Stimulated activated CD8-positive, alpha-beta memory T cell treated with anti-CD3 and anti-CD28 coated beads, Interleukin-4, amount 100 ng/mL, for 1 hour (primary cell): ENCODE measurements around the gene KDELR1.
A peak's percentile ranks its signal among the peaks of the same experiment; 100 is the strongest.
"Not testable (repeated sequence)": the region's sequence is repeated elsewhere in the genome, so short reads cannot be mapped to it uniquely, and the experiment has no call there.

Experiments
- DNase-seq, 2 donors: peaks; one replicate each; pipeline ENCODE4 v3.0.0-alpha.2; 2020; ENCODE audit warnings: low read depth in 2 of 2, low spot score in 1 of 2

Gene KDELR1

GRCh38 chr19:48371771-48372170, 19.6 kb downstream of the KDELR1 start:
- not testable (repeated sequence) for DNase-seq

GRCh38 chr19:48371367-48371766, 20.0 kb downstream of the KDELR1 start:
- DNase-seq: no peak

- no peak for DNase-seq
Measured at GRCh38 chr19:48370955-48371354, 20.4 kb downstream of the KDELR1 start.

- no peak for DNase-seq
Measured at GRCh38 chr19:48368936-48369335, 22.4 kb downstream of the KDELR1 start.

- DNase-seq: no peak
Measured at GRCh38 chr19:48367855-48368254, 23.5 kb downstream of the KDELR1 start.

GRCh38 chr19:48365602-48366001, 25.7 kb downstream of the KDELR1 start:
- no peak for DNase-seq

- no peak for DNase-seq
Measured at GRCh38 chr19:48364598-48365348, 26.6 kb downstream of the KDELR1 start.

- peak; percentile 89 to 96 for DNase-seq
Measured at GRCh38 chr19:48363810-48364597, 27.3 kb downstream of the KDELR1 start, which contains the start of the genes SYNGR4 and TMEM143. SYNGR4 (plus strand) TSS chr19:48364367; CDS start chr19:48365843, 1,476 bp downstream. TMEM143 (minus strand) TSS chr19:48363940; CDS start chr19:48363920, 20 bp downstream.

- DNase-seq: peak in 1 of 2 donors; percentile 13
Measured at GRCh38 chr19:48363500-48363809, 27.9 kb downstream of the KDELR1 start.

- DNase-seq: peak; percentile 56 to 77
Measured at GRCh38 chr19:48362716-48363499, 28.4 kb downstream of the KDELR1 start.

GRCh38 chr19:48361912-48362311, 29.4 kb downstream of the KDELR1 start:
- no peak for DNase-seq

- no peak for DNase-seq
Measured at GRCh38 chr19:48359123-48359522, 32.2 kb downstream of the KDELR1 start.

- no peak for DNase-seq
Measured at GRCh38 chr19:48355365-48355954, 35.9 kb downstream of the KDELR1 start.

- DNase-seq: no peak
Measured at GRCh38 chr19:48354332-48354992, 36.9 kb downstream of the KDELR1 start.

GRCh38 chr19:48353677-48354076, 37.7 kb downstream of the KDELR1 start:
- DNase-seq: no peak

- DNase-seq: peak; percentile 67 to 68
Measured at GRCh38 chr19:48351341-48351752, 40.0 kb downstream of the KDELR1 start.

GRCh38 chr19:48350856-48351255, 40.5 kb downstream of the KDELR1 start:
- no peak for DNase-seq

GRCh38 chr19:48348737-48349136, 42.6 kb downstream of the KDELR1 start:
- no peak for DNase-seq

- DNase-seq: no peak
Measured at GRCh38 chr19:48348045-48348444, 43.3 kb downstream of the KDELR1 start.

- DNase-seq: no peak
Measured at GRCh38 chr19:48346191-48346590, 45.2 kb downstream of the KDELR1 start.

GRCh38 chr19:48344892-48345291, 46.5 kb downstream of the KDELR1 start:
- no peak for DNase-seq
